GM23338 (cell line): ENCODE data around the gene ABR. TPM values are rescaled to one million over a fixed set of nuclear protein-coding genes. Genes with fewer than 3 reads are reported as not detected.

ENCODE experiments used
- ATAC-seq: fragments of 200-7000 bp; cut with Tn5 transposase; 3 replicates; pipeline ENCODE4 v1.9.1; 2020
- DNase-seq: peaks from one replicate; pipeline ENCODE4 v3.0.0-alpha.2; 2015; ENCODE audit warnings: low spot score
- H2AFZ ChIP-seq: fragments of 200-600 bp; sonication (generic); 2 replicates; pipeline ENCODE4 v1.8.0; 2016; ENCODE audit warnings: antibody characterized with exemption, mild to moderate bottlenecking, moderate library complexity
- H3F3A ChIP-seq: fragments of 200-600 bp; sonication (generic); replicated peaks from 2 replicates; pipeline ENCODE4 v1.8.0; 2017; ENCODE audit warnings: antibody characterized with exemption, mixed run types, low read depth
- H3K27ac ChIP-seq: fragments of 200-600 bp; sonication (generic); 2 replicates; pipeline ENCODE4 v1.6.1; 2016; ENCODE audit warnings: low read depth
- H3K27me3 ChIP-seq: fragments of 200-600 bp; sonication (generic); 2 replicates; pipeline ENCODE4 v1.8.0; 2016; ENCODE audit warnings: mild to moderate bottlenecking, mixed run types, moderate library complexity; ENCODE audit not compliant: insufficient read depth
- H3K36me3 ChIP-seq: fragments of 200-600 bp; sonication (generic); 2 replicates; pipeline ENCODE4 v1.8.0; 2016; ENCODE audit warnings: mild to moderate bottlenecking; ENCODE audit not compliant: insufficient read depth
- H3K4me1 ChIP-seq: fragments of 200-600 bp; sonication (generic); 2 replicates; pipeline ENCODE4 v1.8.0; 2016; ENCODE audit warnings: mild to moderate bottlenecking, moderate library complexity; ENCODE audit not compliant: insufficient read depth
- H3K4me2 ChIP-seq: fragments of 200-600 bp; sonication (generic); 2 replicates; pipeline ENCODE4 v1.7.1; 2017; ENCODE audit warnings: mixed run types
- H3K4me3 ChIP-seq: fragments of 200-600 bp; sonication (generic); 2 replicates; pipeline ENCODE4 v1.6.1; 2016; ENCODE audit warnings: mixed run types
- H3K79me2 ChIP-seq: fragments of 200-600 bp; sonication (generic); replicated peaks from 2 replicates; pipeline ENCODE4 v1.8.0; 2017; ENCODE audit warnings: mild to moderate bottlenecking; ENCODE audit not compliant: insufficient read depth
- H3K9me2 ChIP-seq: fragments of 200-600 bp; sonication (generic); 2 replicates; pipeline ENCODE4 v1.8.0; 2017; ENCODE audit not compliant: insufficient read depth
- H4K20me1 ChIP-seq: fragments of 200-600 bp; sonication (generic); replicated peaks from 2 replicates; pipeline ENCODE4 v1.8.0; 2017; ENCODE audit warnings: mild to moderate bottlenecking; ENCODE audit not compliant: insufficient read depth
- H3K27ac Mint-ChIP-seq: 2 replicates; pipeline ENCODE4 v1.8.0; 2020; ENCODE audit warnings: inconsistent platforms, mild to moderate bottlenecking, moderate library complexity, mixed read lengths
- H3K27me3 Mint-ChIP-seq: 3 replicates; pipeline ENCODE4 v1.8.0; 2022; ENCODE audit warnings: low read depth, mild to moderate bottlenecking, moderate library complexity, mixed read lengths, inconsistent platforms; ENCODE audit not compliant: insufficient read depth, poor library complexity
- H3K36me3 Mint-ChIP-seq: 3 replicates; pipeline ENCODE4 v1.8.0; 2021; ENCODE audit warnings: low read depth, mild to moderate bottlenecking, inconsistent platforms, moderate library complexity, mixed read lengths
- H3K4me1 Mint-ChIP-seq: 3 replicates; pipeline ENCODE4 v1.8.0; 2020; ENCODE audit warnings: mild to moderate bottlenecking, inconsistent platforms, mixed read lengths
- H3K4me3 Mint-ChIP-seq: 3 replicates; pipeline ENCODE4 v1.8.0; 2021; ENCODE audit warnings: moderate library complexity, mild to moderate bottlenecking, inconsistent platforms, mixed read lengths
- H3K9me3 Mint-ChIP-seq: 3 replicates; pipeline ENCODE4 v1.8.0; 2020; ENCODE audit warnings: moderate library complexity, mild to moderate bottlenecking, inconsistent platforms, mixed read lengths
- CREB1 ChIP-seq: fragments of 250-450 bp; sonication (Bioruptor Pico); IDR thresholded peaks from 2 replicates; pipeline ENCODE4 v1.5.0; 2020; ENCODE audit warnings: low read depth, mild to moderate bottlenecking, moderate library complexity
- ETS1 ChIP-seq: IDR thresholded peaks from 2 replicates; pipeline ENCODE4 v1.6.1; 2016; ENCODE audit warnings: antibody characterized with exemption
- EZH2 ChIP-seq: fragments of 200-600 bp; sonication (generic); IDR thresholded peaks from one replicate; pipeline ENCODE4 v1.8.0; 2017; ENCODE audit warnings: antibody characterized with exemption, mild to moderate bottlenecking, low read depth; ENCODE audit not compliant: unreplicated experiment
- EZH2phosphoT487 ChIP-seq: fragments of 200-600 bp; sonication (generic); IDR thresholded peaks from one replicate; pipeline ENCODE4 v1.8.1; 2018; ENCODE audit warnings: antibody characterized with exemption; ENCODE audit not compliant: unreplicated experiment
- JUNB ChIP-seq: IDR thresholded peaks from one replicate; pipeline ENCODE4 v1.6.1; 2016; ENCODE audit warnings: antibody characterized with exemption; ENCODE audit not compliant: unreplicated experiment
- POLR2AphosphoS5 ChIP-seq: IDR thresholded peaks from 2 replicates; pipeline ENCODE4 v1.6.1; 2016; ENCODE audit warnings: antibody characterized with exemption, low read depth
- STAT1 ChIP-seq: IDR thresholded peaks from one replicate; pipeline ENCODE4 v1.6.1; 2016; ENCODE audit warnings: antibody characterized with exemption; ENCODE audit not compliant: unreplicated experiment
- ZNF114 ChIP-seq: fragments of 250-450 bp; sonication (Bioruptor Pico); IDR thresholded peaks from 2 replicates; pipeline ENCODE4 v1.5.0; 2020; ENCODE audit warnings: mild to moderate bottlenecking, moderate library complexity
- polyA plus RNA-seq: library from polyadenylated mRNA; unstranded; fragments of >200 nt; fragmentation: Nextera tagmentation; extraction: Ambion mirVana; gene quantifications from 2 replicates; pipeline ENCODE4 v1.2.1, GENCODE V29; 2016
- total RNA-seq: library from RNA; depleted of rRNA; stranded (reverse); fragments of >200 nt; shearing (Covaris generic); gene quantifications from 2 replicates; pipeline ENCODE4 v1.2.3, GENCODE V29; 2014
- TF ChIP-seq, protein P1 (sequence below), 2 experiments: fragments of 200-600 bp in 1 of 2; sonication (generic) in 1 of 2; conservative IDR thresholded peaks; 2 replicates each; pipeline versions ENCODE4 v1.5.1 to v1.6.1; 2016 to 2017; ENCODE audit warnings: antibody characterized with exemption in 2 of 2, low read depth in 2 of 2, mild to moderate bottlenecking in 2 of 2, moderate library complexity in 1 of 2
- TF ChIP-seq, protein P2 (sequence below): fragments of 250-450 bp; sonication (Bioruptor Pico); IDR thresholded peaks from 2 replicates; pipeline ENCODE4 v1.5.0; 2020; ENCODE audit warnings: mild to moderate bottlenecking, moderate library complexity

The ABR gene
- total and polyA plus RNA-seq, 2 experiments from 2014 or later, result 15.0 to 27.7 TPM

DNA sequence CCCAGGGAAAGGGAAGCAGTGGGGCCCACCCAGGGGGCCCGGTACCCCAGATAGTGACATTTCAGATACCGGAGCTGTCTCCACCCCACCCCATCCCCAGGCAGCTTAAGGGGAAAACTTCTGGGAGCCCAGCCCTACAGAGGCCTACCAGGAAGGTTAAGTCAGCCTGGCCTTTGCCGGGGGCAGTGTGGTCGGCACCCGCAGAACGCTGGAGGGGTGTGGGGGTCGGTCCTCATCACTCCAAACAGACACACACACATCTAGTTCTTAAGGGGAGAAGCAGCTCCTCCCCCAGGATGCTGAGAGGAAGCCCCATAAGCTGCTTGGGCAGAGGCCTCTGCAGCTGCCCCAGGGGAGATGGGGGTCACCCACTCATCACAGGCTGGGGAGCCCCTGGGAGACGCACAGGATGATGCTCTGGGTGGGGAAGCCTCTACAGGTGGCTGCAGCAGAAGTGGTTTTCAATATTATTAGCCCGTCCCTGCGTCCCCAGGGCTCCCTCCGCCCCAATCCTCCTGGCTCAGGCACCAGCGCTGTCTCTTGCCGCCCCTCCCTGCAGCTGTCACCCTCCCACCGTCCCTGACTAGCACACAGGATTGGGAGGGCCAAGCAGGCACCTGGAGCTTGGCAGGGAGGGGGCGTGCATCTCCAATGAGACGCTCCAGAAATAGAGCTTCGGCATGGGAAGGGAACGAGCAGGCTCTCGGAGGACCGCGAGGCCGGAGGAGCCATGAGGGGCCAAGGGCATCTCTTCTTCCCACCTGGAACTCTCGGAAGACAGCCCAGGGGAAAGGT, 1.4 kb upstream of the ABR start (continued):
- TF ChIP-seq, protein P1, sequence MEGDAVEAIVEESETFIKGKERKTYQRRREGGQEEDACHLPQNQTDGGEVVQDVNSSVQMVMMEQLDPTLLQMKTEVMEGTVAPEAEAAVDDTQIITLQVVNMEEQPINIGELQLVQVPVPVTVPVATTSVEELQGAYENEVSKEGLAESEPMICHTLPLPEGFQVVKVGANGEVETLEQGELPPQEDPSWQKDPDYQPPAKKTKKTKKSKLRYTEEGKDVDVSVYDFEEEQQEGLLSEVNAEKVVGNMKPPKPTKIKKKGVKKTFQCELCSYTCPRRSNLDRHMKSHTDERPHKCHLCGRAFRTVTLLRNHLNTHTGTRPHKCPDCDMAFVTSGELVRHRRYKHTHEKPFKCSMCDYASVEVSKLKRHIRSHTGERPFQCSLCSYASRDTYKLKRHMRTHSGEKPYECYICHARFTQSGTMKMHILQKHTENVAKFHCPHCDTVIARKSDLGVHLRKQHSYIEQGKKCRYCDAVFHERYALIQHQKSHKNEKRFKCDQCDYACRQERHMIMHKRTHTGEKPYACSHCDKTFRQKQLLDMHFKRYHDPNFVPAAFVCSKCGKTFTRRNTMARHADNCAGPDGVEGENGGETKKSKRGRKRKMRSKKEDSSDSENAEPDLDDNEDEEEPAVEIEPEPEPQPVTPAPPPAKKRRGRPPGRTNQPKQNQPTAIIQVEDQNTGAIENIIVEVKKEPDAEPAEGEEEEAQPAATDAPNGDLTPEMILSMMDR (conservative IDR thresholded peaks at IDR 0.05; ENCODE audit: low read depth in 2 of 2), result 0 out of 4 replicates have a peak, but pooled peaks of 1 of the 2 experiments have one; percentile 20

- H3K36me3 Mint-ChIP-seq, result no peaks in the 10 kb centered on the region
- Histone ChIP-seq H4K20me1 (no peaks in the 10 kb centered on the region), H3K27ac (no peak overlapping the region), H3K9me2 (no peaks in the 10 kb centered on the region), H3K4me2 (peak overlapping the region; percentile 95), H2AFZ (no peak overlapping the region), H3K79me2 (no peaks in the 10 kb centered on the region), H3K4me1 (peaks cover 23% of the 10 kb centered on the region), H3F3A (peaks cover 6% of the 10 kb centered on the region; the same call in 1 of the 2 replicates), H3K36me3 (no peaks in the 10 kb centered on the region), H3K4me3 (peak overlapping the region; percentile 78), H3K27me3 (peaks cover 21% of the 10 kb centered on the region)
- H3K9me3 Mint-ChIP-seq, result no peaks in the 10 kb centered on the region
- peak overlapping the region; percentile 80 for H3K4me3 Mint-ChIP-seq
- DNase-seq (peak; percentile 74), ATAC-seq (peak; percentile 57)
- H3K27me3 Mint-ChIP-seq, result peaks cover 42% of the 10 kb centered on the region
- H3K27ac Mint-ChIP-seq, result no peak overlapping the region
- peaks cover 15% of the 10 kb centered on the region for H3K4me1 Mint-ChIP-seq
- TF ChIP-seq ETS1 (no peak), ZNF114 (CRISPR knock-in tag) (no peak), JUNB (no peak), POLR2AphosphoS5 (no peak), EZH2phosphoT487 (no peak), CREB1 (CRISPR knock-in tag) (no peak), EZH2 (no peak), STAT1 (no peak)
- TF ChIP-seq, protein P1 (conservative IDR thresholded peaks at IDR 0.05; ENCODE audit: low read depth in 2 of 2), result no peak
- TF ChIP-seq, protein P2, sequence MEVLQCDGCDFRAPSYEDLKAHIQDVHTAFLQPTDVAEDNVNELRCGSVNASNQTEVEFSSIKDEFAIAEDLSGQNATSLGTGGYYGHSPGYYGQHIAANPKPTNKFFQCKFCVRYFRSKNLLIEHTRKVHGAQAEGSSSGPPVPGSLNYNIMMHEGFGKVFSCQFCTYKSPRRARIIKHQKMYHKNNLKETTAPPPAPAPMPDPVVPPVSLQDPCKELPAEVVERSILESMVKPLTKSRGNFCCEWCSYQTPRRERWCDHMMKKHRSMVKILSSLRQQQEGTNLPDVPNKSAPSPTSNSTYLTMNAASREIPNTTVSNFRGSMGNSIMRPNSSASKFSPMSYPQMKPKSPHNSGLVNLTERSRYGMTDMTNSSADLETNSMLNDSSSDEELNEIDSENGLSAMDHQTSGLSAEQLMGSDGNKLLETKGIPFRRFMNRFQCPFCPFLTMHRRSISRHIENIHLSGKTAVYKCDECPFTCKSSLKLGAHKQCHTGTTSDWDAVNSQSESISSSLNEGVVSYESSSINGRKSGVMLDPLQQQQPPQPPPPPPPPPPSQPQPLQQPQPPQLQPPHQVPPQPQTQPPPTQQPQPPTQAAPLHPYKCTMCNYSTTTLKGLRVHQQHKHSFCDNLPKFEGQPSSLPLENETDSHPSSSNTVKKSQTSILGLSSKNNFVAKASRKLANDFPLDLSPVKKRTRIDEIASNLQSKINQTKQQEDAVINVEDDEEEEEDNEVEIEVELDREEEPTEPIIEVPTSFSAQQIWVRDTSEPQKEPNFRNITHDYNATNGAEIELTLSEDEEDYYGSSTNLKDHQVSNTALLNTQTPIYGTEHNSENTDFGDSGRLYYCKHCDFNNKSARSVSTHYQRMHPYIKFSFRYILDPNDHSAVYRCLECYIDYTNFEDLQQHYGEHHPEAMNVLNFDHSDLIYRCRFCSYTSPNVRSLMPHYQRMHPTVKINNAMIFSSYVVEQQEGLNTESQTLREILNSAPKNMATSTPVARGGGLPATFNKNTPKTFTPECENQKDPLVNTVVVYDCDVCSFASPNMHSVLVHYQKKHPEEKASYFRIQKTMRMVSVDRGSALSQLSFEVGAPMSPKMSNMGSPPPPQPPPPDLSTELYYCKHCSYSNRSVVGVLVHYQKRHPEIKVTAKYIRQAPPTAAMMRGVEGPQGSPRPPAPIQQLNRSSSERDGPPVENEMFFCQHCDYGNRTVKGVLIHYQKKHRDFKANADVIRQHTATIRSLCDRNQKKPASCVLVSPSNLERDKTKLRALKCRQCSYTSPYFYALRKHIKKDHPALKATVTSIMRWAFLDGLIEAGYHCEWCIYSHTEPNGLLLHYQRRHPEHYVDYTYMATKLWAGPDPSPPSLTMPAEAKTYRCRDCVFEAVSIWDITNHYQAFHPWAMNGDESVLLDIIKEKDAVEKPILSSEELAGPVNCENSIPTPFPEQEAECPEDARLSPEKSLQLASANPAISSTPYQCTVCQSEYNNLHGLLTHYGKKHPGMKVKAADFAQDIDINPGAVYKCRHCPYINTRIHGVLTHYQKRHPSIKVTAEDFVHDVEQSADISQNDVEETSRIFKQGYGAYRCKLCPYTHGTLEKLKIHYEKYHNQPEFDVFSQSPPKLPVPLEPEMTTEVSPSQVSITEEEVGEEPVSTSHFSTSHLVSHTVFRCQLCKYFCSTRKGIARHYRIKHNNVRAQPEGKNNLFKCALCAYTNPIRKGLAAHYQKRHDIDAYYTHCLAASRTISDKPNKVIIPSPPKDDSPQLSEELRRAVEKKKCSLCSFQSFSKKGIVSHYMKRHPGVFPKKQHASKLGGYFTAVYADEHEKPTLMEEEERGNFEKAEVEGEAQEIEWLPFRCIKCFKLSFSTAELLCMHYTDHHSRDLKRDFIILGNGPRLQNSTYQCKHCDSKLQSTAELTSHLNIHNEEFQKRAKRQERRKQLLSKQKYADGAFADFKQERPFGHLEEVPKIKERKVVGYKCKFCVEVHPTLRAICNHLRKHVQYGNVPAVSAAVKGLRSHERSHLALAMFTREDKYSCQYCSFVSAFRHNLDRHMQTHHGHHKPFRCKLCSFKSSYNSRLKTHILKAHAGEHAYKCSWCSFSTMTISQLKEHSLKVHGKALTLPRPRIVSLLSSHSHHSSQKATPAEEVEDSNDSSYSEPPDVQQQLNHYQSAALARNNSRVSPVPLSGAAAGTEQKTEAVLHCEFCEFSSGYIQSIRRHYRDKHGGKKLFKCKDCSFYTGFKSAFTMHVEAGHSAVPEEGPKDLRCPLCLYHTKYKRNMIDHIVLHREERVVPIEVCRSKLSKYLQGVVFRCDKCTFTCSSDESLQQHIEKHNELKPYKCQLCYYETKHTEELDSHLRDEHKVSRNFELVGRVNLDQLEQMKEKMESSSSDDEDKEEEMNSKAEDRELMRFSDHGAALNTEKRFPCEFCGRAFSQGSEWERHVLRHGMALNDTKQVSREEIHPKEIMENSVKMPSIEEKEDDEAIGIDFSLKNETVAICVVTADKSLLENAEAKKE (CRISPR knock-in tag), result no peak
These were observed 516 bp downstream of the ABR start for GRCh38 chr17:1179112-1179817.
